HCT116 (cell line): Measurements from ENCODE around the gene ERP27. TPM values are rescaled to one million over a fixed set of nuclear protein-coding genes. Genes with fewer than 3 reads are reported as not detected.
A peak's percentile ranks its signal among the peaks of the same experiment; 100 is the strongest.

Source experiments
- ATAC-seq: fragments of 200-7000 bp; cut with Tn5 transposase; 2 replicates; pipeline ENCODE4 v1.9.1; 2020; ENCODE audit warnings: mild to moderate bottlenecking, moderate library complexity
- BruUV-seq: library from RNA; stranded (reverse); fragments of 400-500 nt; replicated peaks from 2 replicates; lab custom pipeline; 2021; lab: Mats Ljungman, UMichigan
- CTCF ChIA-PET: fragments of 300-600 bp; sonication (Branson Sonifier 250); formaldehyde crosslinking; loops from one replicate; lab custom pipeline; 2021; ENCODE audit warnings: antibody characterized with exemption; lab: Charles Lee
- POLR2A ChIA-PET: fragments of 300-600, 350-600 bp; sonication (Branson Sonifier 250); formaldehyde crosslinking; loops from one replicate; lab custom pipeline; 2021; ENCODE audit warnings: antibody characterized with exemption; lab: Charles Lee
- RAD21 ChIA-PET, 2 experiments: fragments of 300-600 bp; sonication (Branson Sonifier 250); formaldehyde crosslinking; loops; one replicate each; lab custom pipeline; 2023; ENCODE audit warnings: low total read pairs in 2 of 2; ENCODE audit not compliant: uncharacterized antibody in 2 of 2, unreplicated experiment in 2 of 2, low non-redundant PET in 1 of 2; lab: Charles Lee
- DNase-seq: peaks from one replicate; pipeline ENCODE4 v3.0.0-alpha.2; 2010; ENCODE audit warnings: low read depth, low spot score
- H2AFZ ChIP-seq: fragments of 200-600 bp; shearing (Covaris generic), sonication (generic); 2 replicates; pipeline ENCODE4 v1.6.1; 2017; ENCODE audit warnings: low read depth, mixed run types, mixed read lengths, antibody characterized with exemption, low read length; ENCODE audit not compliant: poor library complexity, severe bottlenecking
- H3K27ac ChIP-seq: 2 replicates; pipeline ENCODE4 v1.5.1; 2012; ENCODE audit warnings: low read depth, low read length
- H3K27me3 ChIP-seq: fragments of 200-600 bp; sonication (generic); 2 replicates; pipeline ENCODE4 v1.6.1; 2016; ENCODE audit warnings: mixed run types, low read length, mixed read lengths; ENCODE audit not compliant: insufficient read depth
- H3K36me3 ChIP-seq, 2 experiments: fragments of 200-500 bp in 1 of 2; fragments of 200-600 bp in 1 of 2; sonication (Bioruptor generic) in 1 of 2; sonication (generic) in 1 of 2; 2 replicates each; pipeline versions ENCODE4 v1.5.1 to v1.6.1; 2014 to 2016; ENCODE audit warnings: low read length in 2 of 2, inconsistent platforms in 1 of 2, mixed read lengths in 1 of 2, mixed run types in 1 of 2; ENCODE audit not compliant: insufficient read depth in 2 of 2, control insufficient read depth in 1 of 2
- H3K4me1 ChIP-seq, 2 experiments: fragments of 200-600 bp in 1 of 2; sonication (generic) in 1 of 2; 2 replicates each; pipeline versions ENCODE4 v1.5.1 to v1.6.1; 2012 to 2017; ENCODE audit warnings: low read length in 2 of 2, inconsistent platforms in 1 of 2, mild to moderate bottlenecking in 1 of 2, mixed read lengths in 1 of 2, mixed run types in 1 of 2, moderate library complexity in 1 of 2; ENCODE audit not compliant: insufficient read depth in 2 of 2, control insufficient read depth in 1 of 2
- H3K4me2 ChIP-seq: fragments of 200-600 bp; sonication (generic); 2 replicates; pipeline ENCODE4 v1.6.1; 2017; ENCODE audit warnings: mixed run types, low read length, mixed read lengths
- H3K4me3 ChIP-seq, 2 experiments: fragments of 200-600 bp in 1 of 2; sonication (generic) in 1 of 2; replicated peaks in 1 of 2; 2 replicates each; pipeline ENCODE4 v1.5.1; 2011 to 2016; ENCODE audit warnings: low read length in 2 of 2, control low read depth in 1 of 2, low read depth in 1 of 2, mild to moderate bottlenecking in 1 of 2, mixed read lengths in 1 of 2, mixed run types in 1 of 2
- H3K79me2 ChIP-seq: fragments of 200-600 bp; sonication (generic); 2 replicates; pipeline ENCODE4 v1.6.1; 2017; ENCODE audit warnings: mild to moderate bottlenecking, mixed run types, low read length, moderate library complexity, mixed read lengths; ENCODE audit not compliant: insufficient read depth
- H3K9ac ChIP-seq: fragments of 200-600 bp; sonication (generic); 2 replicates; pipeline ENCODE4 v1.6.1; 2016; ENCODE audit warnings: low read length, mixed read lengths
- H3K9me2 ChIP-seq: fragments of 200-600 bp; sonication (generic), shearing (Covaris generic); 2 replicates; pipeline ENCODE4 v1.6.1; 2017; ENCODE audit warnings: mixed run types, mild to moderate bottlenecking, moderate library complexity; ENCODE audit not compliant: insufficient read depth
- H3K9me3 ChIP-seq, 2 experiments: fragments of 200-500 bp in 1 of 2; fragments of 200-600 bp in 1 of 2; sonication (Bioruptor generic) in 1 of 2; sonication (generic) in 1 of 2; 2 replicates each; pipeline ENCODE4 v1.6.1; 2014 to 2017; ENCODE audit warnings: low read length in 2 of 2, mixed read lengths in 2 of 2, inconsistent platforms in 1 of 2, low read depth in 1 of 2, mild to moderate bottlenecking in 1 of 2, mixed run types in 1 of 2, moderate library complexity in 1 of 2; ENCODE audit not compliant: control insufficient read depth in 1 of 2, insufficient read depth in 1 of 2
- H4K20me1 ChIP-seq: fragments of 200-600 bp; sonication (generic), shearing (Covaris generic); 2 replicates; pipeline ENCODE4 v1.6.1; 2017; ENCODE audit warnings: mixed run types, mild to moderate bottlenecking, moderate library complexity; ENCODE audit not compliant: insufficient read depth
- CBX3 ChIP-seq: IDR thresholded peaks from 2 replicates; pipeline ENCODE4 v1.6.1; 2012; ENCODE audit warnings: low read depth
- CEBPB ChIP-seq: IDR thresholded peaks from 2 replicates; pipeline ENCODE4 v1.6.1; 2012; ENCODE audit warnings: low read depth
- ELF1 ChIP-seq: IDR thresholded peaks from 2 replicates; pipeline ENCODE4 v1.6.1; 2012; ENCODE audit warnings: low read depth, borderline replicate concordance
- EZH2 ChIP-seq: fragments of 200-600 bp; sonication (generic); IDR thresholded peaks from 2 replicates; pipeline ENCODE4 v1.6.1; 2017; ENCODE audit warnings: antibody characterized with exemption, mixed run types
- FOSL1 ChIP-seq: IDR thresholded peaks from 2 replicates; pipeline ENCODE4 v1.6.1; 2012; ENCODE audit warnings: low read depth
- JUND ChIP-seq: IDR thresholded peaks from 2 replicates; pipeline ENCODE4 v1.6.1; 2012
- POLR2A ChIP-seq: IDR thresholded peaks from 2 replicates; pipeline ENCODE4 v1.7.0; 2011; ENCODE audit warnings: borderline replicate concordance; ENCODE audit not compliant: insufficient read depth, insufficient read length; ENCODE audit errors: extremely low read depth
- POLR2AphosphoS5 ChIP-seq: IDR thresholded peaks from 2 replicates; pipeline ENCODE4 v1.6.1; 2011; ENCODE audit warnings: mild to moderate bottlenecking, low read depth, low read length, moderate library complexity
- RAD21 ChIP-seq: IDR thresholded peaks from 2 replicates; pipeline ENCODE4 v1.6.1; 2012; ENCODE audit warnings: low read depth, mild to moderate bottlenecking
- SIN3A ChIP-seq: IDR thresholded peaks from 2 replicates; pipeline ENCODE4 v1.6.1; 2012; ENCODE audit warnings: low read depth
- TCF7L2 ChIP-seq: IDR thresholded peaks from 2 replicates; pipeline ENCODE4 v1.7.0; 2011; ENCODE audit warnings: borderline replicate concordance, inconsistent platforms; ENCODE audit not compliant: insufficient read depth, insufficient read length; ENCODE audit errors: extremely low read depth
- YY1 ChIP-seq: IDR thresholded peaks from 2 replicates; pipeline ENCODE4 v1.6.1; 2011; ENCODE audit warnings: low read length, low read depth, moderate library complexity, mild to moderate bottlenecking; ENCODE audit not compliant: insufficient replicate concordance; ENCODE audit errors: extremely low read depth
- ZFX ChIP-seq: fragments of 450-650 bp; IDR thresholded peaks from 2 replicates; pipeline ENCODE4 v1.6.1; 2017
- ZNF274 ChIP-seq: fragments of 200-500 bp; sonication (Bioruptor generic); IDR thresholded peaks from 2 replicates; pipeline ENCODE4 v1.6.1; 2014; ENCODE audit warnings: mild to moderate bottlenecking, low read depth, low read length, inconsistent platforms
- intact Hi-C: fragments of 100-400 bp; cut with micrococcal nuclease; formaldehyde crosslinking; loops from 2 replicates; pipeline ENCODE4 v1.10.0; 2022
- total RNA-seq: library from RNA; stranded (reverse); gene quantifications from one replicate; pipeline ENCODE4 v1.2.1, GENCODE V29; 2021; ENCODE audit not compliant: unreplicated experiment
- TF ChIP-seq, protein P1 (sequence below): IDR thresholded peaks from 2 replicates; pipeline ENCODE4 v1.6.1; 2012
- TF ChIP-seq, protein P2 (sequence below): IDR thresholded peaks from 2 replicates; pipeline ENCODE4 v1.6.1; 2012; ENCODE audit warnings: low read depth
- TF ChIP-seq, protein P3 (sequence below), 3 experiments: fragments of 200-600 bp in 1 of 3; sonication (generic) in 1 of 3; IDR thresholded peaks in 2 of 3; conservative IDR thresholded peaks in 1 of 3; 2 replicates each; pipeline ENCODE4 v1.5.1; 2012 to 2017; ENCODE audit warnings: low read depth in 2 of 3, low read length in 2 of 3, antibody characterized with exemption in 1 of 3, borderline replicate concordance in 1 of 3, control low read depth in 1 of 3, mild to moderate bottlenecking in 1 of 3, mixed read lengths in 1 of 3, mixed run types in 1 of 3, moderate library complexity in 1 of 3; ENCODE audit not compliant: insufficient read depth in 1 of 3
- TF ChIP-seq, protein P4 (sequence below): IDR thresholded peaks from 2 replicates; pipeline ENCODE4 v1.6.1; 2012

Gene ERP27
- total RNA-seq, 1 experiment from 2014 or later: 0.39 TPM

DNA sequence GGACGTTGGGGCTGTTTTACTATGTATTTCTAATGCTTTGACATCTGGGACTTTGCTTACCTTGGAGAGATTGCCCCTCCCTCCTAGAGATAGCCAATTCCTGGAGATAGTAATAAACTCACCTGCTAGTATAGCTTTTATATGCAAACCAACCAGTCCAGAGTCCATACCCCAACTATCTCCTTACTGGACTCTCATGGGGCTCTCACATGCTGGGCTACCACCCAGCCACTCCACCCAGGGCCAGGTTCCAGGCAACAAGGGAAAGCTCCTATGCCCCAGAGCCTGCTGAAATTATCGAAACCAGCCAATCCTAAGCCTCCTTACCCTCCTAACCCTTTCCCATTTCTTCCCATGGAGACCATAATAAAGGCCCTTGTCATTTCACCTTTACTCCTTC lies 27.2 kb downstream of the ERP27 start (continued):
- TF ChIP-seq, protein P1, sequence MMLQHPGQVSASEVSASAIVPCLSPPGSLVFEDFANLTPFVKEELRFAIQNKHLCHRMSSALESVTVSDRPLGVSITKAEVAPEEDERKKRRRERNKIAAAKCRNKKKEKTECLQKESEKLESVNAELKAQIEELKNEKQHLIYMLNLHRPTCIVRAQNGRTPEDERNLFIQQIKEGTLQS: no peak
- TF ChIP-seq POLR2A (no peak), POLR2AphosphoS5 (no peak), RAD21 (no peak)
- TF ChIP-seq, all 23 proteins: peak for 0

DNA sequence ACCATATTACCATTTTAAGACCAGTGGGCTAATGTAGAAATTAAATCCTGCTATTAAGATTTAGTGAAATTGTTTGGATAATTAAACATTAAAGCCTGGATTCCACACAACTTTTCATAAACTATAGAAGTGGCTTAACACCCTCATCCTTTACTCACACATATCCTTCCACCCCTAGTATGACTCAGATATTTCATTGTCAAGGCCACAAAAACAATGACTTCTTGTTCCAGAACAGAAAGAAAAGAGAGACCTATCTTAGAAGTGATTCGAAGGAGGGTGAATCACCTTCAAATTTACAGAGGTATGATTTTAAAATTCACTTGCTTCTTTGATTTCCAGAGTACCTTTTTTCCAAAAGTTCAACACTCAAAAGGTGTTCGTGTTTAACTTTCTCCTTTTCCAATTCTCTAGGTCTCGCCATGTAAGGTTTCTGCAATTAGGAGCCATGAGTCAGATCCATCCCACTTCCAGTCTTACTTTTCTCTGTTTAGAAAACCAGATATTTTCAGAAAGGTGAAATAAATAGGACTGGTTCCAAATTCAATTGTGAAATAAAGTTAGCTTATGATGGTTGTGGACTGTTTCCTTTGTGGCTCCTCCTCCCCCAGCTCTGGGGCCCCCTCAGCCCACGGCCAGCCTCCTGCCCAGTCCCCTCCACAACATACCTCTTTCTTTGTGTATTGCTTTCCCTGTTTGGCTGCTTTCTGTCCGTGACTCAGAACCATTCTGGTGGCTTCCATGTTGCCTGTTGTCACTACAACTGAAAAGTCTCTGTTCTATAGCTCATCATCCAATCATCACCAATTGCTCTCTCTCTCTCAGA lies 28.0 kb downstream of the ERP27 start:
- Histone ChIP-seq H3K4me2 (peak overlapping the region; percentile 27), H3K27me3 (no peaks in the 10 kb centered on the region), H3K79me2 (no peaks in the 10 kb centered on the region), H3K4me3 (no peak overlapping the region), H3K27ac (peak overlapping the region; percentile 53), H3K9ac (no peak overlapping the region), H3K9me2 (no peaks in the 10 kb centered on the region), H3K4me1 (peaks cover 0 to 36% of the 10 kb centered on the region in 2 experiments; a peak in 3 of 4 replicates), H4K20me1 (no peaks in the 10 kb centered on the region), H2AFZ (peak overlapping the region; percentile 5), H3K9me3 (no peaks in the 10 kb centered on the region), H3K36me3 (no peaks in the 10 kb centered on the region)
- RAD21 ChIA-PET: no interaction called here
- ATAC-seq (peak; percentile 69), DNase-seq (peak; percentile 55)
- POLR2A ChIA-PET: no interaction called here
- no TSS peak for BruUV-seq
- intact Hi-C loops: no loop called here
- CTCF ChIA-PET: no interaction called here
- TF ChIP-seq, protein P2, sequence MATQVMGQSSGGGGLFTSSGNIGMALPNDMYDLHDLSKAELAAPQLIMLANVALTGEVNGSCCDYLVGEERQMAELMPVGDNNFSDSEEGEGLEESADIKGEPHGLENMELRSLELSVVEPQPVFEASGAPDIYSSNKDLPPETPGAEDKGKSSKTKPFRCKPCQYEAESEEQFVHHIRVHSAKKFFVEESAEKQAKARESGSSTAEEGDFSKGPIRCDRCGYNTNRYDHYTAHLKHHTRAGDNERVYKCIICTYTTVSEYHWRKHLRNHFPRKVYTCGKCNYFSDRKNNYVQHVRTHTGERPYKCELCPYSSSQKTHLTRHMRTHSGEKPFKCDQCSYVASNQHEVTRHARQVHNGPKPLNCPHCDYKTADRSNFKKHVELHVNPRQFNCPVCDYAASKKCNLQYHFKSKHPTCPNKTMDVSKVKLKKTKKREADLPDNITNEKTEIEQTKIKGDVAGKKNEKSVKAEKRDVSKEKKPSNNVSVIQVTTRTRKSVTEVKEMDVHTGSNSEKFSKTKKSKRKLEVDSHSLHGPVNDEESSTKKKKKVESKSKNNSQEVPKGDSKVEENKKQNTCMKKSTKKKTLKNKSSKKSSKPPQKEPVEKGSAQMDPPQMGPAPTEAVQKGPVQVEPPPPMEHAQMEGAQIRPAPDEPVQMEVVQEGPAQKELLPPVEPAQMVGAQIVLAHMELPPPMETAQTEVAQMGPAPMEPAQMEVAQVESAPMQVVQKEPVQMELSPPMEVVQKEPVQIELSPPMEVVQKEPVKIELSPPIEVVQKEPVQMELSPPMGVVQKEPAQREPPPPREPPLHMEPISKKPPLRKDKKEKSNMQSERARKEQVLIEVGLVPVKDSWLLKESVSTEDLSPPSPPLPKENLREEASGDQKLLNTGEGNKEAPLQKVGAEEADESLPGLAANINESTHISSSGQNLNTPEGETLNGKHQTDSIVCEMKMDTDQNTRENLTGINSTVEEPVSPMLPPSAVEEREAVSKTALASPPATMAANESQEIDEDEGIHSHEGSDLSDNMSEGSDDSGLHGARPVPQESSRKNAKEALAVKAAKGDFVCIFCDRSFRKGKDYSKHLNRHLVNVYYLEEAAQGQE: no peak
- TF ChIP-seq CEBPB (peak; percentile 69; the same call in 1 of the 2 replicates), EZH2 (no peak), POLR2A (no peak), ELF1 (no peak), FOSL1 (peak; percentile 68), YY1 (no peak), ZNF274 (no peak), TCF7L2 (peak; percentile 45), SIN3A (no peak), ZFX (no peak), JUND (peak; percentile 72), RAD21 (no peak), POLR2AphosphoS5 (no peak), CBX3 (peak; percentile 69; the same call in 1 of the 2 replicates)
- TF ChIP-seq, protein P1: no peak
- TF ChIP-seq, protein P3, sequence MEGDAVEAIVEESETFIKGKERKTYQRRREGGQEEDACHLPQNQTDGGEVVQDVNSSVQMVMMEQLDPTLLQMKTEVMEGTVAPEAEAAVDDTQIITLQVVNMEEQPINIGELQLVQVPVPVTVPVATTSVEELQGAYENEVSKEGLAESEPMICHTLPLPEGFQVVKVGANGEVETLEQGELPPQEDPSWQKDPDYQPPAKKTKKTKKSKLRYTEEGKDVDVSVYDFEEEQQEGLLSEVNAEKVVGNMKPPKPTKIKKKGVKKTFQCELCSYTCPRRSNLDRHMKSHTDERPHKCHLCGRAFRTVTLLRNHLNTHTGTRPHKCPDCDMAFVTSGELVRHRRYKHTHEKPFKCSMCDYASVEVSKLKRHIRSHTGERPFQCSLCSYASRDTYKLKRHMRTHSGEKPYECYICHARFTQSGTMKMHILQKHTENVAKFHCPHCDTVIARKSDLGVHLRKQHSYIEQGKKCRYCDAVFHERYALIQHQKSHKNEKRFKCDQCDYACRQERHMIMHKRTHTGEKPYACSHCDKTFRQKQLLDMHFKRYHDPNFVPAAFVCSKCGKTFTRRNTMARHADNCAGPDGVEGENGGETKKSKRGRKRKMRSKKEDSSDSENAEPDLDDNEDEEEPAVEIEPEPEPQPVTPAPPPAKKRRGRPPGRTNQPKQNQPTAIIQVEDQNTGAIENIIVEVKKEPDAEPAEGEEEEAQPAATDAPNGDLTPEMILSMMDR (IDR thresholded peaks at IDR 0.05 in 2 of 3, conservative IDR thresholded peaks at IDR 0.05 in 1 of 3; ENCODE audit: borderline replicate concordance in 1 of 3, insufficient read depth in 1 of 3, low read depth in 2 of 3, low read length in 2 of 3): no peak
- TF ChIP-seq, protein P4, sequence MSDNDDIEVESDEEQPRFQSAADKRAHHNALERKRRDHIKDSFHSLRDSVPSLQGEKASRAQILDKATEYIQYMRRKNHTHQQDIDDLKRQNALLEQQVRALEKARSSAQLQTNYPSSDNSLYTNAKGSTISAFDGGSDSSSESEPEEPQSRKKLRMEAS: no peak
